SU-DHL-6 (cell line): ENCODE measurements around the gene INPP1.

ENCODE experiments used
- H2AFZ ChIP-seq: fragments of 200-600 bp; sonication (generic); 2 replicates; pipeline ENCODE4 v1.6.1; 2014; ENCODE audit warnings: low read depth, mild to moderate bottlenecking, moderate library complexity, mixed read lengths, antibody characterized with exemption, low read length; ENCODE audit not compliant: severe bottlenecking
- H3F3A ChIP-seq: fragments of 200-600 bp; shearing (Covaris generic); 2 replicates; pipeline ENCODE4 v1.6.0; 2016; ENCODE audit warnings: antibody characterized with exemption, mild to moderate bottlenecking; ENCODE audit not compliant: insufficient read depth
- H3K27ac ChIP-seq: fragments of 200-600 bp; sonication (generic); 2 replicates; pipeline ENCODE4 v1.5.1; 2016; ENCODE audit warnings: low read depth, mild to moderate bottlenecking, low read length, moderate library complexity, mixed read lengths
- H3K27me3 ChIP-seq: fragments of 200-600 bp; sonication (generic), shearing (Covaris generic); 2 replicates; pipeline ENCODE4 v1.6.0; 2014; ENCODE audit warnings: mild to moderate bottlenecking, low read length
- H3K36me3 ChIP-seq: fragments of 200-600 bp; sonication (generic); 2 replicates; pipeline ENCODE4 v1.6.1; 2014; ENCODE audit warnings: mild to moderate bottlenecking, low read length, mixed read lengths
- H3K4me2 ChIP-seq: fragments of 300-600, 200-600 bp; shearing (Covaris generic), sonication (generic); 2 replicates; pipeline ENCODE4 v1.6.0; 2014; ENCODE audit warnings: low read length, low read depth, mild to moderate bottlenecking; ENCODE audit not compliant: poor library complexity, severe bottlenecking
- H3K4me3 ChIP-seq: fragments of 200-600 bp; sonication (generic); 2 replicates; pipeline ENCODE4 v1.5.1; 2014; ENCODE audit warnings: antibody characterized with exemption, low read length, mild to moderate bottlenecking, mixed read lengths; ENCODE audit not compliant: insufficient read depth, poor library complexity, severe bottlenecking
- H3K79me2 ChIP-seq: fragments of 200-600 bp; sonication (generic); 2 replicates; pipeline ENCODE4 v1.6.1; 2014; ENCODE audit warnings: mild to moderate bottlenecking, low read length, moderate library complexity; ENCODE audit not compliant: insufficient read depth
- H3K9ac ChIP-seq: fragments of 200-600 bp; sonication (generic); 2 replicates; pipeline ENCODE4 v1.7.0; 2014; ENCODE audit warnings: mild to moderate bottlenecking, low read length
- H3K9me2 ChIP-seq: fragments of 200-600 bp; sonication (generic); replicated peaks from 2 replicates; pipeline ENCODE4 v1.6.1; 2014; ENCODE audit warnings: low read length; ENCODE audit not compliant: insufficient read depth
- H3K9me3 ChIP-seq: fragments of 200-600 bp; sonication (generic); 2 replicates; pipeline ENCODE4 v1.6.1; 2014; ENCODE audit warnings: low read length, mixed read lengths; ENCODE audit not compliant: insufficient read depth
- H4K20me1 ChIP-seq: fragments of 200-600 bp; sonication (generic); 2 replicates; pipeline ENCODE4 v1.6.1; 2014; ENCODE audit warnings: low read depth, mild to moderate bottlenecking, antibody characterized with exemption, low read length, moderate library complexity, mixed read lengths
- CTCF ChIP-seq: fragments of 200-600 bp; sonication (generic); IDR thresholded peaks from one replicate; pipeline ENCODE4 v1.5.1; 2017; ENCODE audit warnings: antibody characterized with exemption, mild to moderate bottlenecking, low read length, moderate library complexity; ENCODE audit not compliant: insufficient read depth, poor library complexity, severe bottlenecking
- EZH2phosphoT487 ChIP-seq: fragments of 200-600 bp; sonication (generic), shearing (Covaris generic); conservative IDR thresholded peaks from 2 replicates; pipeline ENCODE4 v1.6.1; 2018; ENCODE audit warnings: mild to moderate bottlenecking, antibody characterized with exemption, low read length, moderate library complexity, mixed read lengths

The INPP1 gene

GRCh38 chr2:190361572-190361971 is 18.2 kb downstream of the INPP1 start:
- Histone ChIP-seq H3F3A (no peaks in the 10 kb centered on the region), H4K20me1 (no peaks in the 10 kb centered on the region), H3K27me3 (no peaks in the 10 kb centered on the region), H3K9me2 (no peaks in the 10 kb centered on the region), H3K4me3 (no peak overlapping the region), H3K9ac (no peak overlapping the region), H3K9me3 (no peaks in the 10 kb centered on the region), H3K27ac (no peak overlapping the region), H3K36me3 (no peaks in the 10 kb centered on the region), H3K79me2 (no peaks in the 10 kb centered on the region), H2AFZ (no peak overlapping the region), H3K4me2 (no peak overlapping the region)
- TF ChIP-seq EZH2phosphoT487, result no peak
- TF ChIP-seq CTCF, result no peak

GRCh38 chr2:190362894-190363293 is 19.5 kb downstream of the INPP1 start:
- Histone ChIP-seq H2AFZ (no peak overlapping the region), H3K4me3 (no peak overlapping the region), H3K4me2 (no peak overlapping the region), H3K9ac (no peak overlapping the region), H3K79me2 (no peaks in the 10 kb centered on the region), H3K36me3 (no peaks in the 10 kb centered on the region), H4K20me1 (no peaks in the 10 kb centered on the region), H3K27ac (no peak overlapping the region), H3K9me3 (no peaks in the 10 kb centered on the region), H3K9me2 (no peaks in the 10 kb centered on the region), H3F3A (no peaks in the 10 kb centered on the region), H3K27me3 (no peaks in the 10 kb centered on the region)
- TF ChIP-seq CTCF (no peak), EZH2phosphoT487 (no peak)

GRCh38 chr2:190365499-190366204 is 22.3 kb downstream of the INPP1 start:
- Histone ChIP-seq H3K27ac (no peak overlapping the region), H2AFZ (no peak overlapping the region), H3K9ac (no peak overlapping the region), H3K4me2 (no peak overlapping the region), H3F3A (no peaks in the 10 kb centered on the region), H4K20me1 (no peaks in the 10 kb centered on the region), H3K9me3 (no peaks in the 10 kb centered on the region), H3K36me3 (no peaks in the 10 kb centered on the region), H3K9me2 (no peaks in the 10 kb centered on the region), H3K27me3 (no peaks in the 10 kb centered on the region), H3K79me2 (no peaks in the 10 kb centered on the region), H3K4me3 (no peak overlapping the region)
- TF ChIP-seq CTCF (no peak), EZH2phosphoT487 (no peak)
